ENCODE results near the gene NOVA1.

The NOVA1 gene

GRCh38 chr14:26444822-26445221, 153.0 kb downstream of the NOVA1 start:
- DNase-seq (ENCODE audit: low spot score): no peak

DNA sequence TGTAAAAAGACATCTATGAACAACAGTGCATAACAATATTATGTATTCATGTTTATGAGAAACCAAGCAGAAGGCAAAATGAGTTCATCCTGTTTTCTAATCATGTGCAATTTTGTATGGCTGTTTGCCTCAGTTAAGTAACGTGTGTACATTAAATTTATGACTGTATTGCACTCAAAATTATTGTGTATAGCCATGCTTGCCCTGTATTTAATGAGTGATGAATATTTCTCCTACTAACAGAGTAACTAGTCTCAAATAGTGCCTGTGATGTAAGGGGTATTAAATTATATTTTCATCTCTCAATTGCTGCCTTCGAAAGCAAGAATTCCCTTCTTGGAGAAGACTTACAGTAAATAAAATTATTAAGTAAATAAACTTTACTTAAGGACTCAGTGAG, 154.2 kb downstream of the NOVA1 start:
- no peak for DNase-seq (ENCODE audit: low spot score)

DNA sequence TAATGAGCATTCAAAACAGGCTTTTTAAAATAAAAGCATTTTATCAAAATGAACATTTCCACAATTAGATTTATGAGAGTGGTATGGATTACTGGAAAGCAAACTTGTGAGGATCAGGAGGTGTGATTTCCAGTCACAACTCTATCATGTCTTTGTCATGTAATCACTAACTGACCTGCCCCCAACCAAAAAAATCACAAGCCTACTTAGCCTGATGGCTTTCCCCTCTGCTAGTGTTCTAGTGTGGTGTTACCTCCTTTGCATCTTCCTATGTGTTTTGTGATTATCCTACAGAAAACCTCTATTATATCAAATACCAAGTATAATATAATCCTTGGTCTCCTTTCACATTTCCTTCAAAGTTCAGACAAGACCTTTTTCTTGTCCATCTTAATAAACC, 168.6 kb downstream of the NOVA1 start:
- DNase-seq (ENCODE audit: low spot score): no peak

DNA sequence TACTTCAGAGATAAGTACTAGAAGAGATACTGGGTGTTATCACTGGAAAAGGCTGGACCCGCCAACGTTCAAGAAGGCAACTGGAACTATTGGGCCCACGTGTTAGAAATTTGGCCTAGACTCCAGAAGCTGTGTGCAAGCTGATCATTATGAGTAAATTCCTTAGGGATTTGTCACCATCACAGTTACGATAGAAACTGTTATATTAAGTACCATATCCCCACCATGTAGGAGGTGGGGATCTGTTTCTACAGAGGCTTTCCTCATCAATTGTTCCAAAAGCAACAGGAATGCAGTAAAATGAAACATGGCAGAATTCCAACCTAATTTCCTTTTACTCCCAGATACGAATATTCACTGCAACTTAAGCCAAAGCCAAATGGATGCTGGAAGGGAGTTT, 170.7 kb downstream of the NOVA1 start:
- no peak for DNase-seq (ENCODE audit: low spot score)

DNA sequence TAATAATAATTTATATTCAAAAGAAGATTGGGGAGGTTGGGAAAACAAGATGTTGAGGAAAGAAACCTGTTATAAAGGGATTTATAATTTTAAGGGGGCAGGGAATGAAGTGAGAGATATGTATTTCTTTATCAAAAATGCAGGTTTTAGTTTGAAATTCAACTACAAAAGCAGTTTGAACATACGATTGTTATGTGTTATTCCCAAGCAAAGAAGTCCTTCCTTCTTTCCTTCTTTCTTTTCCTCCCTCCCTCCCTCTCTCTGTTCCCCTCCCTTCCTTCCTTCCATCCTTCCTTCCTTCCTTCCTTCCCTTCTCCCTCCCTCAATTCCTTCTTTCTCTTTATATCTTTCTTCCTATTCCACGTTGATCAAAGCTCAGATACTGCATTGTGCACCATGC, 173.3 kb downstream of the NOVA1 start:
- DNase-seq (ENCODE audit: low spot score): no peak

GRCh38 chr14:26415618-26416123, 182.2 kb downstream of the NOVA1 start:
- no peak for DNase-seq (ENCODE audit: low spot score)

GRCh38 chr14:26414926-26415325, 182.9 kb downstream of the NOVA1 start:
- DNase-seq (ENCODE audit: low spot score): no peak

DNA sequence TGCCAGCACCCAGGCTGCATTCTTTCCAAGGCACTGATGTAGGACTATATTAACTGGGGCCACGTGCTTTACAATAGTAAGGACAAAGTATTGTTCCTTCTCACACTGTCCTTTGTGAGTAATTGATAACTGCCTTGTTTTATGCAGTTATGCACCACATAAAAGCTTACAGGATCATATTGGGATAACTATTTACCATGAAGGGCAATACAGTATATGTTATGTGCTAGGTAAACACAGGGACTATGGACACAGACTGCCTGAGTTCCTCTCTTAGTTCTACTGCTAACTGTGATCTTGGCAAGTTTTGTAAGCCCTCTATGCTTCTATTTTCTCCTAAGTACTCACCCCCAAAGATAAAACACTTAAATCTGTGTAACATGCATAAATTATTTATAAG, 183.7 kb downstream of the NOVA1 start:
- DNase-seq (ENCODE audit: low spot score): no peak

GRCh38 chr14:26412421-26412820, 185.4 kb downstream of the NOVA1 start:
- DNase-seq (ENCODE audit: low spot score): no peak

DNA sequence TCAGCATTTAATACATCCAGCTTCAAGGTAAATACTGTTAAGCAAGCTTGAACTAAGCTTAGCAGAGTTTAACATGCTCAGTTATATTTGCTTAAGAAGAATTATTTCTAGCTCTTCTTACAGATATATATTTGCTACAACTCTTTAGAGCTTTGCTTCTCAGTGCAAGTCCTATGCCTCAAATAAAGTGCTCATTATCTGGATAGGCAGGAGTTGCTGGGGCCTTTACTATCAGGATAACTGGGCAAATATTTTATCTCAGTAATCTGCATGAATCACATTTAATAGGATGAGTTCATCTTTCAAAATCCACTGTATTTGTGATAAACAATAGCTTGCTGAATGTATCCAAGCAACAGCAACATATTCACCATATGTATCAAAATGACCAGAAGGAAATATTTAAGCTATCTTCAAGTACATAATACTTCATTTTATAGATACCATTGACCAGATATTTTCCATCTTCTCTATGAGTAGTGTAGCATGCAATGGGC, 187.6 kb downstream of the NOVA1 start:
- no peak for DNase-seq (ENCODE audit: low spot score)

DNA sequence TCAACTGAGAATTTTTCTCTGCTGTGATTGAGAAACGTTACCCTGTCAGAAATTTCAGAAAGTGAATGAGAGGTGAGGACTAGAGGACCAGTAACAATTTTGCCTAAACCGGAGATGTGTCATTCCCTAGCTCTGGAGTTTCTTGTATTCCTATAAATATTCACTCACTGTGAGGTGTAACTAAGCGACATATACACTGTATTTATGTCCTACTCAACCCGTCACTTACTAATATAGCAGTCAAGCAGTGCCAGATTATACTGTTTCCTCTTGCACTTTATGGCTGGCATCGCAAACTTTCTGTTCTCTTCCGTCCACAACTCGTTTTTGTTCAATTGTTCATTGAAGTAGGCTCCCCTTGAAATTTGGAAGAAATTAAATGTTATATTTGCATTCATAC, 192.9 kb downstream of the NOVA1 start:
- no peak for DNase-seq (ENCODE audit: low spot score)

GRCh38 chr14:26403760-26404159, 194.1 kb downstream of the NOVA1 start:
- no peak for DNase-seq (ENCODE audit: low spot score)

DNA sequence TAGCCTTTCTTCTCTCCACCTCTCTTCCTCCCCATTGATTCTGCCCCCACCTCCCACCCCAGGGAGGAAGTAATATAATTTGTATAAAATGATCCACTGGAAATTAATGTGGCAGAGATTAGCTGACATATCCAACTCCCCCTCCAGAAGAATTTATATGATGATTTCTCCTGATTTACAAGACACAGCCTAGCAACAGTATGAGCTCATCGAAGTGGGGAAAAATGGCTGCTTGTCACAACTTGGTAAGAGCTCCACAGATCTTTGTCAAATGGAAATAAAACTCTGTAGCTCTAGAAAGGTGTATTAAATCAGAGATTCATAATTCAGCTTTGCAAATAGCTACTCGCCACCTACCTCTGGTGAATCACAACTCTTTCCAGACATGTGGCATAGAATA, 195.7 kb downstream of the NOVA1 start:
- DNase-seq (ENCODE audit: low spot score): no peak

GRCh38 chr14:26401179-26401968, 196.5 kb downstream of the NOVA1 start:
- DNase-seq (ENCODE audit: low spot score): no peak

DNA sequence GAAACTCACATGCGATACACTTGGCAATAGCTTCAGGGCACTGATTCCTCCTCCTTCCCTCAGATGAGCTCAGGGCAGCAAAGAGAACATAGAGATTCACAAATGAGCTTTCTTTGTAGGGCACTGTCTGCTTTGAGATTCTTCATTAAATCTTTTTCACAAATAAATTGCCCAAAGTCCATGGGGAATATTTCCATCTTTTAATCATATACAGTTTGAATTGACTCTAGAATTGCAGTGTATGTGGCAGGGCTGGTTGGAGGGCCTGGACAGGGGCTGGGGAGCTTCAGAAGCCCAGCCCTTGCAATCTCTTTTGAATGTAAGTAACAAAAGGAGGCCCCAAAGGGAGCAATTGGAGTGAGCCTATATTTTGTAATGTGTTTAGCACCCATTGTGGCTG, 197.5 kb downstream of the NOVA1 start:
- no peak for DNase-seq (ENCODE audit: low spot score)

- DNase-seq (ENCODE audit: low spot score): no peak
Measured at GRCh38 chr14:26398616-26399015, 199.2 kb downstream of the NOVA1 start.
